Renal pelvis (tissue), 12 donors: Measurements from ENCODE around the gene SLC17A7. TPM values are rescaled to one million over a fixed set of nuclear protein-coding genes. Genes with fewer than 3 reads are reported as not detected.
"Not testable (repeated sequence)": the region's sequence is repeated elsewhere in the genome, so short reads cannot be mapped to it uniquely, and the experiment has no call there.

Experiments
- DNase-seq: peaks from one replicate; pipeline ENCODE4 v3.0.0-alpha.2; 2013
- long read RNA-seq, 16 experiments: transcript quantifications; one replicate each; lab custom pipeline, GENCODE V29; 2026
- polyA plus RNA-seq, 3 donors: library from polyadenylated mRNA; unstranded; fragments of 120-200 nt; gene quantifications; one replicate each; pipeline ENCODE4 v1.2.1, GENCODE V29; 2013; ENCODE audit not compliant: insufficient read length in 3 of 3

Gene SLC17A7
- under 1 TPM; 0.28 to 0.62 (median 0.55) TPM for polyA plus RNA-seq
- long read RNA-seq, donor 1, result 0 reads
- long read RNA-seq, donor 2, result 0 reads
- long read RNA-seq, donor 3, result 0 reads
- long read RNA-seq, donor 4, result 0 reads
- long read RNA-seq, donor 5, result 0 reads
- long read RNA-seq, donor 6, partial matches to known transcripts, result 7,865 of 8,059 reads
- long read RNA-seq, donor 6, other reads (novel, unspliced or antisense), result 194 of 8,059 reads
- long read RNA-seq, donor 7, result 0 reads
- long read RNA-seq, donor 8, result 0 reads
- long read RNA-seq, donor 9, result 0 reads
- long read RNA-seq, donor 10, partial matches to known transcripts, result 1,746 of 1,909 reads
- long read RNA-seq, donor 10, other reads (novel, unspliced or antisense), result 163 of 1,909 reads
- long read RNA-seq, donor 11, result 0 reads
- long read RNA-seq, donor 12, partial matches to known transcripts, result 375 of 442 reads
- long read RNA-seq, donor 12, other reads (novel, unspliced or antisense), result 67 of 442 reads
- long read RNA-seq, donor 13, result 0 reads
- long read RNA-seq, donor 14, result 0 reads
- long read RNA-seq, donor 15, partial matches to known transcripts, result 4,137 of 4,498 reads
- long read RNA-seq, donor 15, other reads (novel, unspliced or antisense), result 361 of 4,498 reads
- long read RNA-seq, donor 16, result 0 reads

DNA sequence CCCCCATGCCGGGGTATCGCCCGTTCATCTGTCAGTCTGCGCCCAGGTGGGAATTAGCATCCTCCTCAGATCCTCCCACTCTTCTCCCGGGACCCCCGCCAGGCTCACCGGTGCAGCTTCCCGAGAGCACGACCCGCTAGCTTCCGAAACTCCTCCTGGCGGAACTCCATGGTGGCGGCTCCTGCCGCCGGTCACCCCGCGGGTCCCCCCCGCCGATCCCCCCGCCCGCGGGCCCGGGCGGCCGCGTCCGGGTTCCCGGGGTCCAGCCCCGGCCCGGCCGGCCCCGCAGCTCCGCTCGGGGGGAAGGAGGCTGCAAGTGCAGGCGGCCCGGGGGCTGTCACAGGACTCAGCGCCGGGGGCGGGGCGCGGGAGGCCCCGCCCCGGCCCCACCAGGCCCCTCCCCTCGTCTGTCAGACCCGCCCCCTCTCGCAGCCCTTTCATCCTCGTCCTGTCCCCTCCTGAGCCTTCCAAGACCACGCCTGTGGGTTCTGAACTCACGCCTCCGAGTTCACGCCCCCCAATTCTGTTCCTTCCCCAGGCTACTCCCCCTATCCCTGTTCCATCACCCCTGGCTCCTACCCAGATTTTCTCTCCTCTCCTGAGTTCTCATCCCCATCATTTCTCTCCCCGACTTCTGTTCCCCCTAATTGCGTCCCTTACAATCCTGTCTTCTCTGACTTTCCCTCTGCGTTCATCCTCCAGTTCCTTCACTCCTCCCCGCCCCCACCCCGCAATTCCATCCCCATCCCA is at the start of gene SLC17A7:
SLC17A7 (minus strand) TSS at position 318 of the 750 bp plus-strand sequence; CDS start at position 170, 148 bp downstream.
- no peak for DNase-seq

- DNase-seq, result no peak
These were observed 49.1 kb upstream of the SLC17A7 start for GRCh38 chr19:49490287-49491029.

DNA sequence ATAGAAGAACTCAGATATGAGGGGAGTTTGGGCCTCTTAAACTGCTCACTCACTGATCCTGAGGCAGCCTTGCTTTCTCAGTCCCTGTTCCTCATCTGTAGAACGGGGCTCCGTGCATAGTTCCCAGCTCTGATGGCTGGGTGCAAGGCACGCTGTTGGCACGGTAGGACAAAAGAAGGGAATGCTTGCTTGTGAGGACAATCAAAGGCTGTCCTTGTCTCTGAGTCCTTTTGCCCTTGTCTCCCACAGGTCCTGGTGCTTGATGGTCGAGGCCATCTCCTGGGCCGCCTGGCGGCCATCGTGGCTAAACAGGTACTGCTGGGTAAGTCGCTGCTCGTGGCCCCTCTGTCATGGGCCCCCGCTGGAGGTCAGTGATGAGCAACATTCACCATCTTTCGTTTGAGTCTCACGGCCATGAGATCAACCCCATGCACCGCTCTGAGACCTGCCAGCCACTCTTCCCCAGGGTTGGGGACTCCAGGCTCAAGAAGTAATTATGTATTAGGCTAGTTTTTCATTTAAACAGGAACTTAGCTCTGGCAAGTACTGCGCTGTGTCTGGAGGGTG is 48.4 kb upstream of the SLC17A7 start:
- DNase-seq, result no peak

GRCh38 chr19:49488863-49489537 is 47.7 kb upstream of the SLC17A7 start:
- no peak for DNase-seq

- DNase-seq, result no peak
These were observed 46.9 kb upstream of the SLC17A7 start for GRCh38 chr19:49488046-49488862.

DNA sequence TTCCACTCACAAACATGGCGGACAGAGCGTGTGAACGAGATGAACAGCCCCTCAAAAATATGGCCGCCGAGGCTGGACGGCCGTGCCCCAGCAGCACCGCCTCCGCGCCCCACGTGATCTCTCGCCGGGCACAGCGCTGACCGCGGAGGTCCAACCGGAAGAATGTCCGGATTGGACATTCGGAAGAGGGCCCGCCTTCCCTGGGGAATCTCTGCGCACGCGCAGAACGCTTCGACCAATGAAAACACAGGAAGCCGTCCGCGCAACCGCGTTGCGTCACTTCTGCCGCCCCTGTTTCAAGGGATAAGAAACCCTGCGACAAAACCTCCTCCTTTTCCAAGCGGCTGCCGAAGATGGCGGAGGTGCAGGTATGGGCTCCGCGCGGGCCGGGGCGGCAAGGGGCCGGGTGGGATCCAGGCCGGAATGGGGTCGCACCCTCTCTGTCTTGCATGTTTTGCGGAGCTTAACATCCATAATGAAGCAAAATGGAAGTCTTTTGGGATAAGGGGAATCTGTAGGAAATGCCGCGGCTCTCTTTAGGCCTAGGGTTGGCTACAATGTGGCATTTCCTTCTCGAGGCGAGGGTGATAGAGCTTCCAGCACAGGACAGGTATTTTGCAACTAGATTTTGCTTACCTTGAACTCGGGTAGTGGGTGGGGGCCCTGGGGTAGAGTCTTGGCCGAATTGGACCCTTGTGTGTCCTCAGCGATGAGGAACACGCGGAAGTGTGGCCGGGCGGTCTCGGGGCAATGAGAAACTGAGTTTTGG is 46.1 kb upstream of the SLC17A7 start, which contains the start of gene RPL13A:
RPL13A (plus strand) TSS at position 332 of the 769 bp plus-strand sequence; CDS start at position 354, 22 bp downstream.
- DNase-seq, result peak; percentile 99

DNA sequence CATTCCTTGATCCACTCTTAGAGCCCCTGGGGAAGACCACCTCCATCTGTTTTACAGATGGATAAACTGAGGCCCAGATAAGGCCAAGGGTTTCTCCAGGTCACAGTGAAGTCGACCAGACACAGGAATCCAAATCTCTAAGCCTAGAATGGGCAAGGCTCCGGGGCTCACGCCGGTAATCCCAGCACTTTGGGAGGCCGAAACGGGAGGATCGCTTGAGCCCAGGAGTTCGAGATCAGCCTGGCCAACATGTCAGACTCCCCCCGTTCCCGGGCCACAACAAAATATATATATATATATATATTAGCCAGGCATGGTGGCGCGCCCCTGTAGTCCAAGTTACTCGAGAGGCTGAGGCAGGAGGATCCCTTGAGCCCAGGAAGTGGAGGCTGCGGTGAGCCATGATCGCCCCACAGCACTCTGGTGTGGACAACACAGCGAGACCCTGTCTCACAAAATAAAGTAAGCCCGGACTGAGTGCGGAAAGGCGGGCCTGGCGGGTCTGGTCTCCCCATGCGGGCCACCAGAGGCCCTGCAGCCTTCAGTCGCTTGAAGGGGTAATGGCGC is 45.5 kb upstream of the SLC17A7 start:
- DNase-seq, result no peak

DNA sequence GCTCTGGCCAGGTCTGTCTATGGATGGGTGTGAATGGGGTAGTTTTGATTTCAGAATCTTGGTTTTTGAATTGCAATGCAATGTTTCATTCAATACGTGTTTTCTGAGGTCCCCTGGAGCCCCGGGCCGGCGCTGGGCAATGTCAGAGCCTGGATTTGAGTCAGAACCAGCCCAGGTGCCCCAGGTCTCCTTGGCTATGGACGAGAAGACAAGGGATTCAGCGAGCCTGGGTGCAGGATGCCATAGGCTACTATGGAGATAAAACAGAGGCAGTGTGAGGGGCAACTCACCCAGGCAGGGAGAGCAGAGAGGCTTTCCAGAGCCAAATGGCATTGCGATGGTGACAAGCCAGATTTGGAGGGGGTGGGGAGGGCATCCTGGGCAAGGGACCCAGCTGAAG is 44.9 kb upstream of the SLC17A7 start:
- no peak for DNase-seq

- DNase-seq, result no peak
These were observed 39.8 kb upstream of the SLC17A7 start for GRCh38 chr19:49481020-49481683.

- no peak for DNase-seq
These were observed 38.8 kb upstream of the SLC17A7 start for GRCh38 chr19:49479975-49480628.

- peak; percentile 75 for DNase-seq
These were observed 34.9 kb upstream of the SLC17A7 start for GRCh38 chr19:49475995-49476880.

GRCh38 chr19:49475191-49475917 is 34.0 kb upstream of the SLC17A7 start:
- no peak for DNase-seq

GRCh38 chr19:49474542-49474924 is 33.2 kb upstream of the SLC17A7 start:
- DNase-seq, result no peak

DNA sequence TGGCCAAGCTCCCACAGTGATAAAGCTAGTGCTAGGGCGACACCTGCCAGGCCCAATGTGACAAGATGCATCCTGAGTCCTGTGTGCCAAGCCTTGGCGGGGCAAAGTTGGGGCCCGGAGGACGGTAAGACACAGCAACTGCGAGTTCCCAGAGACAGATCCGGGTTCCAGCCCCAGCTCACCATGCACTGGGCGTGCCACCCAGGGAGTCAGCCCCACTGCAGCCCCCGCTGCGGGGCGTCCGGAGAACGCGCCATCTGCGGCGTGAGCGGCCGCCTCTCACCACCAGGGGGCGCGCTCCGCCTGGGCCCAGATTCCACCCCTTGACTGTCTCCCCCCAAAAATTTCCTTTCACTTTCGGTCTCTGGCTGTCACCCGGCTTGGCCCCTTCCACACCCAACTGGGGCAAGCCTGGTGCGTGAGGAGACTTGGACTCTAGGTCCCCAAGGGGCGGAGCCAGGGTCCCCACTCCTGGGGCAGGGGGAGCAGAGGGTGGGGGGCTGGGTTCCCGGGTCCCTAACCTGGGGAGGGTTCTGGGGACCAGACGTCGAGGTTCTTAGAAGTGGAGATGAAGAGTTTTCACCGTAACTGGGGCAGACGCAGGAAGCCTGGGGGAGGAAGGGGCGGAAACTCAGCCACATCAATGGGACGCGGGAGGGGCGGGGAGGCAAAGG is 32.7 kb upstream of the SLC17A7 start, which contains the start of gene FLT3LG:
FLT3LG (plus strand) TSS at position 348 of the 674 bp plus-strand sequence. CDS start 425 bp downstream, outside the sequence.
- peak; percentile 65 for DNase-seq

DNA sequence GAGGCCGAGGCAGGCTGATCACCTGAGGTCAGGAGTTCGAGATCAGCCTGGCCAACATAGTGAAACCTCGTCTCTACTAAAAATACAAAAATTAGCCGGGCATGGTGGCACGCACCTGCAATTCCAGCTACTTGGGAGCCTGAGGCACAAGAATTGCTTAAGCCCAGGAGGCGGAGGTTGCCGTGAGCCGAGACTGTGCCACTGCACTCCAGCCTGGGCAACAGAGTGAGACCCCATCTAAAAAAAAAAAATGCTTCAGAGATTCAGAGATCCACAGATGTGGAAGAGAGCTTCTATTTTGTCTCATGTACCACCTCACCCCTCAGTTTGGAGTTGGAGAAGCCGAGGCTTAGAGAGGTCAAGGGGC is 32.2 kb upstream of the SLC17A7 start:
- DNase-seq, result not testable (repeated sequence)
